DMS153 (cell line): ENCODE data around the gene SLC36A1.

ENCODE experiments used
- DNase-seq: peaks from one replicate; lab custom pipeline; 2025; lab: John Stamatoyannopoulos, UW

SLC36A1 gene

GRCh38 chr5:151451626-151452520 is 4.5 kb downstream of the SLC36A1 start:
- no peak for DNase-seq

DNA sequence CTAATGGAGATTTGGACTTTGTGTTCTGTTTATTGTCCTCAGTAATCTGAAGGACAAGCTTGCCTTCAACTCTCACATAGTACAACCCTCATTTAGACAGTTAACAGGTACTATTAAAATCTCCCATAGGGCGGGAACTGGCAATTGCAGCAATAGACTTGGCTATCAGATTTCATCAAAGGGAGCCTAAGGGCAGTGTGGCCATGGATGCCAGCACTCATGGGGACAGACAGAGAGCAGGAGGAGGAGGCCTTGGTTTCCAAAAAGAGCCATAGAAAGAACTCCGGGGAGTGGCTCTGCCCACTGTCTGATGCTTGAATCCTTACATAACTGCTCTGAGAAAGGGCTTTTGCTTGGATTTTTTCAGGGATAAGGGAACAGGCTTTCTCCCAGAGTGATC is 6.8 kb downstream of the SLC36A1 start:
- no peak for DNase-seq

- no peak for DNase-seq
Observed at GRCh38 chr5:151454889-151455288, 7.5 kb downstream of the SLC36A1 start.

- DNase-seq = no peak
Observed at GRCh38 chr5:151456321-151456940, 9.0 kb downstream of the SLC36A1 start.

DNA sequence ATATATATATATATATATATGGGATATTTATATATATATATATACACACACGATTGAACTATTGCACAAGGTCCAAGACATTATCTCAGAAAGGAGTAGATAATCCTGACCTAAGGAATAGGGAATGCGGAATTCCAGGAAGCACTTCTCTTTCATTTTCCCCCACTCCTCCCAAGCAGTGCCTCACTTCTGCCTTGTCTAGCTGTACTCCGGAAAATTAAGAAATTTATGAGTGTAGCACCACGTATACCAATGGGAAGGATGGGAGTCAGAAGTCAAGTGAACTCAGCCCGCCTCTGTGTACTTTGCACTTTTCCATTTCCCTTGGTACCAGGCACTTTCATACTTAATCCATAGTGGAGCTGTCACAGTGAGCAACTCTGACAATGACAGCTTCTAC is 10.9 kb downstream of the SLC36A1 start:
- DNase-seq = no peak

DNA sequence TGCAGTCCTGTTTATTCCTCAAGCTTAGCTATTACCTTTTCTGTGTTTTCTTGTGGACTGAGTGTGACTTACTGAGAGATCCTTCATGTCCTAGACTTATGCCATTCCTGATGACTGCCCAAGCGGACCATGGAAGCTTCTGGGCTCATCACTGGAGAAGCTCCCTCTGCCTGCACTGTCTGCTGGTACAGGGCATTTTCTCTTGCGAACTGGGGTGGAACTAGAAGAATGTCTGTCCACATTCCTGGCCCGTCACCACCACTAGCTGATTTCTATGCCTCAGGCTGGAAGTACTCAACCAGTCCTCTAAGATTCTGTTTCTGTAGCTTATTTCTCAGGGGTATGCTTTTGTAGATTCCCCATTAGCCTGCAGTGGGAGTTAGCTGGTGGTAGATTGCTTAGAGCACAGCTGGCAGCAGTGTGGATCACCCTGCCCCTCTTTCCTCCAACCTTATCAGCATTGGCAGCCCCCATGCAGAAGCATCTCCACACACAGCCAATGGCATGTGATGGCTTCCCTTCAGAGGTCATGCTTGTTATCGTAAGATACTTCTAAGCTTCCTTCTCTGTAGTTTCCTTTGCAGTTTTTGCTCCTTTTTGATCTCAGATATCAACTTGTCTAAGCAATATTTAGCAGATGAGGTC is 12.4 kb downstream of the SLC36A1 start:
- no peak for DNase-seq

DNA sequence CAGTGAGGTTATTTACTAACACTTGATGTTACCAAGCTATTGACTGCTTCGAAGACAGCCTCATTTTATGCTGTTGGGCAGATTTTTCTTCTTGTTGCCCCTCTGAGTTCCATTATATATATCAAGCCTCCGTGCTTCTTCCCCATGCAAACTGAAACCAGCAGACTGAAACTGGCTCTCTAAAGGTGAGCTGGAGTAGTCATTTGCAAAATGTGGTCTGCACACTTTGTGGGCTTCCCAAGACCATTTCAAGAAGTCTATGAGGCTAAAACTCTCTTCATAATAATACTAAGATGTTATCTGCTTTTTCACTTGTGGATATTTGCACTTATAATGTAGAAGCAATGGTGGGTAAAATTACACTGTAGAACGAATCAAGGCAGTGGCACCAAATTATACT is 13.9 kb downstream of the SLC36A1 start:
- no peak for DNase-seq

- DNase-seq = no peak
Observed at GRCh38 chr5:151463137-151464029, 16.0 kb downstream of the SLC36A1 start.

DNA sequence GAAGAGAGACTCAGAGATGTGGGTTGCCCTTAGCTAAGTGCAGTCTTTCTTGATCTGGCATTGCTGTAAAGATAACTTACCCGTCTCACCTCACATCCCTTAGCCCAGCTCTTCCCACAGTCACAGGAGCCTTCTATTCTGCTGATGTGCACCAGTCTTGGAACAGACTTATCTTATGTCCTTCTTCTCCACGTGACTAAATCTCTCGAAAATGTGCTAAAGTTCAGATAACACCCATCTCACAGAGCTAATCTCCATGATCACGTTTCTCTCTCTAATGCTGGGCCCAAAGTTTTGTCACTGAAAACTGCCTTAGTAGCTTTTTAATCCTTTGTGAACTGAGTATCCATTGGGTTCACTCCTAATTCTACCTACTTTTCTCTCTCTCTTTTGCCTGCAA is 16.7 kb downstream of the SLC36A1 start:
- no peak for DNase-seq

DNA sequence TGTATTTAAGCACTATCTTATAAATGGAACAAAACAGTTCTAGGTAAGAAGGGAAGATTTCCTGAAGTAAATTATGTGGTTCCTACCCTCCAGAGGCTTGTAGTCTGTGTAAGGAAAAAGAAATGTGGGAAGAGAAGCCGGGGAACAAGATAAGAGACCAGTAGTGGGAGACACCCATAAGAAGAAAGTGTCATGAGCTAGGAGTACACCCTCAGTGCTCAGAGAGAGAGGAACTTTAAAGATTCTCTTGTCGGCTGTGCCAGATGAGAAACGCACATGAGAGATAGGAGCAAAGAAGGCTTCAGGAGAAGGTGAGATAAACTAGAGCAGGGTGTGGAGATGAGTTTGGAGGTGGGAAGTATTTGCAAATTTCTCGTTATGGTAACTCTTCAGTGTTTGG is 18.1 kb downstream of the SLC36A1 start:
- DNase-seq = no peak

- DNase-seq = no peak
Observed at GRCh38 chr5:151467576-151467975, 20.2 kb downstream of the SLC36A1 start.

DNA sequence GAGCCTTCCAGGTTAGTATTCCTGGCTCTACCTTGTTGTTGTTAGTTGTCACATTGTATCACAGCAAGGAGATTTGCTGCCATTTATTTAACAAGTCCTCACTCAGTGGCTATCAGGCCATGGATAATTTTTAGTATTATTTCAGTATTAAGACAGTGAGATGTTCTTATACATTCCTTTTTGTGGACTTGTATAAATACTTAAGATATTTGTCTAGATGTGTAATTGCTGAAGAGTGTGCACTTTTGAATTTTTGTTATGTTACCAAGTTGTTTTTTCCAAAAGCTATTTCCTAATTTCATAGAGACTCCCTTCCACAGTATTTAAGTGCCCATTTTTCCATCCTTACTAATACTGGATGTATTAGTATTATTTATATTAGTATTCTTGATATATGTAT is 22.0 kb downstream of the SLC36A1 start:
- DNase-seq = no peak

DNA sequence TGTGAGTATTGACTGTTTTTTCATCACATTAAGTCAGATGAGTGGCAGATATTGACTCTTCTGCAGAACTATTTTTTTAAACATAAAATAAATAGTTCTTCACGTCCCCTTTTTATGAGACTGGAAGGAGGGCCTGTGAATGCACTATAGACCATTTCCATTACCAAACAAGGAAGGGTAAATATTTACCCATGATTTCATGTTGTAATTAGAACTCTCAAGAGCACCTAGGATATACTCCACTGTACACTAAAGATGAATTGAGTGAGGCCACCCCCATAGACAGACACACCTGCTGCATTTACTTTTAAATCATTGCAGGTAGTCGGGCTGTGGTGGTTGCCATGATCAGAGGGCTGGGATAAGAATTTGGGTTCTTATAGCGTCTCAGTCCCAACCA is 22.6 kb downstream of the SLC36A1 start:
- DNase-seq = peak; percentile 86

GRCh38 chr5:151470439-151470838 is 23.0 kb downstream of the SLC36A1 start:
- no peak for DNase-seq

DNA sequence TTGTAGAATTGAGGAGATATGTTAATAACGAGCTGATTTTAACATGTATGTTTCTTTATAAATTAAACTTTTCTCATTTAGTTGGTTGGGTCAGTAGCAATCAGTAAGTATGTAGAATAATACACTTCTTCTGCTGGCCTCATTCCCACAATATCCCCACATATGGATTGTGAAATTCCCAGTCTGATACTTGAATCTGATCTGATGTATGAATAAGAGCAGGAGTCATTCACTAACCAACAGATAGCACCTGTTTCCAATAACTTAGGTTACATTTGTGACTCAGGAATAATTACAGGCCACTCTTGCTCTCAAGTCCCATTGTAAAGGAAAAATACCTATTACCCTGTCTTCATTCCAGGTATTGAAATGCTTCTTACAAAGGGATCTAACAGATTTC is 23.9 kb downstream of the SLC36A1 start:
- no peak for DNase-seq

- no peak for DNase-seq
Observed at GRCh38 chr5:151474799-151475198, 27.4 kb downstream of the SLC36A1 start.

DNA sequence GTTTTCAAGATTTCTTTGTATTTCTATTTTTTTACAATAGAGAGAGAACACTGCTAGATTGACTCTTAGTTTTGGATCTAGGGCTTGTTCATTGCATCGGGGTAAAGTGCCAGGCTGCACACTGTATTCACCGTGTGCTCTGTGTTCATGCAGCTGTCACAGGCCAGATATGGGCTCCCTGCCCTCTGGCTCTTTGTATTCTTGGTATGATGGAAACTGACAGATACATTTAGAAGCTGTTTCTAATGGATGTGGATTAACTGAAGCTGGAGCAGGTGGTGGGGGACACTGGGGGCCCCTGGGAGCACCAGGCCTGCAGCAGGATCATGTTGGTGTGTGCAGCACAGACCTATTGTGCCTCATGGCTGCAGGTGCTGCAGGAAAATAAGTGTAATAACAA is 28.0 kb downstream of the SLC36A1 start:
- DNase-seq = no peak

GRCh38 chr5:151476016-151476415 is 28.6 kb downstream of the SLC36A1 start:
- no peak for DNase-seq

DNA sequence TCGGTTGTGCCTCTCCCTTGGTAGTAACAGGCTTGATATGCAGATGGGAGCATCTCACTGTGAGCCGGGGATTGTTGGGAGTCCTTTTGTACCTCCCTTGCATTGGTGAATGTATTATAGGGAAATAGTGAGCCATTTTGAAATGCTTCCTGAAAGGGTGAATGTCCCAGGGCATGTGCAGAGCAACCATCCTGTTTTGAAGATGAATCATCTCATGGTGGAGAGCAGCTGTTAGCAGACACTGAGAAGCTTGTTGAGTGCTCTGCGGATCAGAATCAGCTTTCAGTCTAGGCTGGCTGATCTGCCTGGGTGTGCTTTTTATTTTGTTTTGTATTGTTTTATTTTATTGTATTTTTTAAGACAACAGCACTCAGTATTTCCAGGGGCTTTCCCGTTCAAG is 29.7 kb downstream of the SLC36A1 start:
- DNase-seq = no peak

DNA sequence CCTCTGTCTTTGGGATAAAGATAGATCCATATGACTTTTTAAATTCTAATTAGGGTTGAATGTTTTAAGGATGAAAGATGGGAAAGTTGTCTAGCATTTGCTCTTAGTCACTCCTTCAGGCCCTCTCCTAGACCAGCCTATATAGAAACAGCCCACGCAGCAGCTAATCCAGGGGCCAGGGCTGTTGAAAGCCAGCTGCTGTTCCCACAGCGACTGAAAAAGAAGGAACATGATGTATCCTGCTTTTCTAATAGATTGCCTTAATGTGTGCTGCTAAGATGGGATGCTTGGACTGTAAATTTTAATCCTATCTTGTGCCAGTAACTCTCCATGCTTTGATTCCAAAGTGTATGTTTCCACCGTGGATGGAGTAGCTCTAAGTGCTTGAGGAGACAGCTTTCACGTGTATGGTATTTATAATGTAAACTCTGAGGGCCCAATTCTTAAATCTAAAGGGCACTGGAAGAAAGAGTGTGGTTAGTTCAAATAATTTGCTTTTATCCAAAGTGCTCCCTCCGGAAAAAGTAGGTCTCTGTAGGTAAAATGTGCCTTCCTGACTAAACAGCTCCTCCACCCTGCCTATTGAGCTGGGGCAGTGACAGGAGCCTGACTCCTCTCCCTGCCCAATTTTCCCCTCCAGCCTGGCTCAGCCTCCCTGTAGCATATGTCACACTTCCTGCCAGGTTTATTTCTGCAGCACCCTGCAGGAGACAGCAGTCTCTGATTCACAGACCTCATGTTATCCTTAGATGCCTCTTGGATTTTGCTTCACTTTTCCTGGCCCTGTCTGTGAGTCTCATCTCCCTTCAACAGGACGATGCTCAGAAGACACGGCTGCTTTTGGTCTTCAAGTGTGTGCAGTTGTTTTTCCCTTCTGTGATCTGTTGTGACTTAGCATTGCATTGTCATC is 33.2 kb downstream of the SLC36A1 start:
- no peak for DNase-seq

DNA sequence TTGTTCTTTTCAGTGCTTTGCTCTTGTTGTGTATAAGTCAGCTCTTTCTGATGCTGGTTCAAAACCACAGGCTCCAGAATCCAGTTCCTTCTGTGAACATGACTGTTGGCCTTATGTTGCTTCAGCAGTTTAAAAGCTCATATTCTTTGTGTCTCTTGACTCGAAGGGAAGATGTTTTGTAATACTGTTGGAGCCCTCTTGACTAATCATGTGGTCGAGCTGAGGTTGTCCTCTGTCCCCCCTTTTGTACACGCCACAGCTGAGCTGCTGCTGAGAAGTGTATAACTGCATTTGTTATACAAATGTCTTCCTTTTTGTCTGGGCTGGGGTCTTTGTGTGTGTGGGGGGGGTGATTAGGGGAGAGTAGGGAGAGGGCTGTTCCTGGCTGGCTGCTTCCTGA is 35.8 kb downstream of the SLC36A1 start:
- no peak for DNase-seq
